CD4-positive, alpha-beta T cell (primary cell): Measurements from ENCODE around the gene STYXL1. TPM values are rescaled to one million over a fixed set of nuclear protein-coding genes. Genes with fewer than 3 reads are reported as not detected.

Experiments used
- ATAC-seq: fragments of 200-7000 bp; cut with Tn5 transposase; one replicate; pipeline ENCODE4 v1.10.0; 2022; ENCODE audit warnings: mild to moderate bottlenecking; ENCODE audit not compliant: poor library complexity
- CTCF ChIA-PET: fragments of 350-600 bp; sonication (Branson Sonifier 250); formaldehyde crosslinking; loops from one replicate; lab custom pipeline; 2021; ENCODE audit warnings: antibody characterized with exemption, inconsistent platforms; lab: Charles Lee
- POLR2A ChIA-PET: fragments of 350-600 bp; sonication (Branson Sonifier 250); formaldehyde crosslinking; loops from one replicate; lab custom pipeline; 2021; ENCODE audit warnings: antibody characterized with exemption, inconsistent platforms; lab: Charles Lee
- DNase-seq, 14 experiments: peaks; one replicate each; pipeline ENCODE4 v3.0.0-alpha.2; 2013 to 2020; ENCODE audit warnings: mixed read lengths in 2 of 14
- H3K27ac ChIP-seq, 2 donors: one replicate each; pipeline versions ENCODE4 v1.5.1 to v1.7.0; 2013; ENCODE audit warnings: low read length in 2 of 2, low read depth in 1 of 2, mild to moderate bottlenecking in 1 of 2
- H3K27me3 ChIP-seq, 2 experiments: 1 replicate in 1 of 2; 2 replicates in 1 of 2; pipeline versions ENCODE4 v1.6.1 to v1.7.0; 2013; ENCODE audit warnings: low read length in 2 of 2, control low read depth in 1 of 2, mild to moderate bottlenecking in 1 of 2, moderate library complexity in 1 of 2; ENCODE audit not compliant: insufficient read depth in 2 of 2, control insufficient read depth in 1 of 2
- H3K36me3 ChIP-seq: one replicate; pipeline ENCODE4 v1.6.1; 2013; ENCODE audit warnings: low read length, control low read depth; ENCODE audit not compliant: insufficient read depth
- H3K4me1 ChIP-seq: one replicate; pipeline ENCODE4 v1.6.1; 2013; ENCODE audit warnings: low read length, control low read depth; ENCODE audit not compliant: insufficient read depth
- H3K4me3 ChIP-seq: one replicate; pipeline ENCODE4 v1.5.1; 2013; ENCODE audit warnings: mild to moderate bottlenecking, low read length, moderate library complexity
- H3K9me3 ChIP-seq, 2 experiments: 1 replicate in 1 of 2; 2 replicates in 1 of 2; pipeline versions ENCODE4 v1.6.1 to v1.7.0; 2013; ENCODE audit warnings: low read length in 2 of 2, mild to moderate bottlenecking in 2 of 2, control low read depth in 1 of 2, moderate library complexity in 1 of 2; ENCODE audit not compliant: control insufficient read depth in 1 of 2, insufficient read depth in 1 of 2
- H3K27ac Mint-ChIP-seq: one replicate; pipeline ENCODE4 v1.8.0; 2020; ENCODE audit warnings: mixed read lengths
- H3K27me3 Mint-ChIP-seq: one replicate; pipeline ENCODE4 v1.8.0; 2021; ENCODE audit warnings: mixed read lengths
- H3K36me3 Mint-ChIP-seq: one replicate; pipeline ENCODE4 v1.8.0; 2021; ENCODE audit warnings: low read depth, mixed read lengths
- H3K4me1 Mint-ChIP-seq: one replicate; pipeline ENCODE4 v1.8.0; 2021; ENCODE audit warnings: low read depth, mixed read lengths
- H3K4me3 Mint-ChIP-seq: one replicate; pipeline ENCODE4 v1.8.0; 2020; ENCODE audit warnings: mild to moderate bottlenecking, mixed read lengths
- H3K9me3 Mint-ChIP-seq: one replicate; pipeline ENCODE4 v1.8.0; 2020; ENCODE audit warnings: mixed read lengths
- CTCF ChIP-seq: fragments of 200-600 bp; IDR thresholded peaks from one replicate; pipeline ENCODE4 v1.8.0; 2022; ENCODE audit warnings: antibody characterized with exemption, mild to moderate bottlenecking
- intact Hi-C, 2 experiments: fragments of 100-400 bp; cut with DNase I in 1 of 2; cut with micrococcal nuclease in 1 of 2; formaldehyde crosslinking; loops; one replicate each; pipeline versions ENCODE4 v1.15.1 to v1.9.0; 2023 to 2025; cut with DNase I, micrococcal nuclease
- total RNA-seq, 174 experiments: library from RNA in 2 of 174; stranded (reverse) in 2 of 174; gene quantifications; one replicate each; pipeline ENCODE4 v1.2.3 and lab custom pipeline; 2021 to 2026

STYXL1 gene
- total RNA-seq, 2 experiments from 2014 or later, result 8.4 to 8.5 TPM

- CTCF ChIA-PET, result no interaction called here
- H3K27ac ChIP-seq, result no peak overlapping the region
- POLR2A ChIA-PET, result no interaction called here
Observed at GRCh38 chr7:75967055-75967454, 80.7 kb downstream of the STYXL1 start.

GRCh38 chr7:75966190-75966961, 81.4 kb downstream of the STYXL1 start:
- TF ChIP-seq CTCF, result no peak
- peaks cover 18% of the 10 kb centered on the region for H3K36me3 ChIP-seq
- no peaks in the 10 kb centered on the region for H3K27me3 Mint-ChIP-seq
- no peak overlapping the region for H3K4me3 Mint-ChIP-seq
- no peak overlapping the region for H3K4me3 ChIP-seq
- H3K4me1 ChIP-seq, result no peaks in the 10 kb centered on the region
- no peak overlapping the region for H3K27ac ChIP-seq
- ATAC-seq (no peak), DNase-seq (no peak)
- no peaks in the 10 kb centered on the region for H3K9me3 Mint-ChIP-seq
- CTCF ChIA-PET, result no interaction called here
- H3K27me3 ChIP-seq, result no peaks in the 10 kb centered on the region
- H3K36me3 Mint-ChIP-seq, result peaks cover 30% of the 10 kb centered on the region
- H3K27ac Mint-ChIP-seq, result no peak overlapping the region
- no peaks in the 10 kb centered on the region for H3K9me3 ChIP-seq
- POLR2A ChIA-PET, result no interaction called here
- H3K4me1 Mint-ChIP-seq, result no peaks in the 10 kb centered on the region
- intact Hi-C loops, result no loop called here

More at GRCh38 chr7:75967055-75967454, 80.7 kb downstream of the STYXL1 start:
- H3K27ac Mint-ChIP-seq, result no peak overlapping the region
- DNase-seq, result no peak
- Histone ChIP-seq H3K4me3 (no peak overlapping the region), H3K4me1 (no peaks in the 10 kb centered on the region), H3K27me3 (no peaks in the 10 kb centered on the region), H3K36me3 (peaks cover 18% of the 10 kb centered on the region), H3K9me3 (no peaks in the 10 kb centered on the region)
- intact Hi-C loops, result no loop called here
- no peaks in the 10 kb centered on the region for H3K9me3 Mint-ChIP-seq
- TF ChIP-seq CTCF, result no peak
- H3K4me3 Mint-ChIP-seq, result no peak overlapping the region
- no peaks in the 10 kb centered on the region for H3K27me3 Mint-ChIP-seq
- peaks cover 30% of the 10 kb centered on the region for H3K36me3 Mint-ChIP-seq
- no peak for ATAC-seq
- no peaks in the 10 kb centered on the region for H3K4me1 Mint-ChIP-seq

- Histone ChIP-seq H3K36me3 (peaks cover 18% of the 10 kb centered on the region), H3K4me1 (no peaks in the 10 kb centered on the region), H3K27me3 (no peaks in the 10 kb centered on the region), H3K27ac (no peak overlapping the region), H3K4me3 (no peak overlapping the region), H3K9me3 (no peaks in the 10 kb centered on the region)
- Mint-ChIP-seq H3K9me3 (no peaks in the 10 kb centered on the region), H3K4me3 (no peak overlapping the region), H3K27me3 (no peaks in the 10 kb centered on the region), H3K36me3 (peaks cover 25% of the 10 kb centered on the region), H3K4me1 (no peaks in the 10 kb centered on the region), H3K27ac (no peak overlapping the region)
- TF ChIP-seq CTCF, result no peak
- ATAC-seq (no peak), DNase-seq (no peak)
- ChIA-PET POLR2A (no interaction called here), CTCF (no interaction called here)
- intact Hi-C loops, result no loop called here
Observed at GRCh38 chr7:75965617-75966016, 82.2 kb downstream of the STYXL1 start.
